AG04449 (cell line): Measurements from ENCODE around the gene FARS2.

Experiments used
- CTCF ChIA-PET: fragments of 350-600 bp; formaldehyde crosslinking; extraction: SDS; loops from one replicate; lab custom pipeline; 2021; ENCODE audit warnings: antibody characterized with exemption; lab: Yijun Ruan, JAX
- POLR2A ChIA-PET: fragments of 400-600, 350-600 bp; formaldehyde crosslinking; extraction: SDS; loops from one replicate; lab custom pipeline; 2020; ENCODE audit warnings: antibody characterized with exemption, inconsistent platforms; lab: Yijun Ruan, JAX
- DNase-seq: peaks from one replicate; pipeline ENCODE4 v3.0.0-alpha.2; 2010; ENCODE audit warnings: low read depth, low spot score
- H3K4me3 ChIP-seq: 2 replicates; pipeline ENCODE4 v1.5.1; 2011; ENCODE audit warnings: low read depth, mild to moderate bottlenecking, control low read depth, low read length
- TF ChIP-seq, protein P1 (sequence below): IDR thresholded peaks from one replicate; pipeline ENCODE4 v1.5.1; 2011; ENCODE audit warnings: mild to moderate bottlenecking, moderate library complexity, low read length, control low read depth, inconsistent platforms; ENCODE audit not compliant: insufficient read depth; ENCODE audit errors: missing control alignments

FARS2 gene

DNA sequence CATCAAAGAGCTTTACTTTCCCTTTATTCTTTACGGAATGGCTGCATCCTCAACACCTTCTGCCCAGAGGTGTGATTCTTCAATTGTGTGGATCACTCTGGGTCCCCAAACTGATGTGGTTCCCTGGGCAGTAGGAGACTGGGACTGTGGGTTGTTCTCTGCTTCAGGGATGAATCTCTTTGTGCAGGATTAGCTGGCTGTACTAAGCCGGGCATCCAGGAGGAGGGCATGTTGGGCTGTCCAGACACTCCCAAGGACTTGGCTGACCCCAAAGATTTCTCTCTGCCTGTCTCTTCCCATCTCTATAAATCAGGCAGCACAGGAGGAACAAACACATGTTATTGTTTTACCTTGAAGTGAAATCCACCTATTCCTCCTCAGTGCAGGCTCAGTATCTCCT lies 15.3 kb downstream of the FARS2 start:
- H3K4me3 ChIP-seq: no peak overlapping the region
- ChIA-PET CTCF (interaction anchor here (1.1 to 2.3 kb wide), 3 partner anchors 11 to 133 kb away, joined by 3 to 13 read pairs (median 6); partner anchors contain the start of gene FARS2), POLR2A (no interaction called here)

DNA sequence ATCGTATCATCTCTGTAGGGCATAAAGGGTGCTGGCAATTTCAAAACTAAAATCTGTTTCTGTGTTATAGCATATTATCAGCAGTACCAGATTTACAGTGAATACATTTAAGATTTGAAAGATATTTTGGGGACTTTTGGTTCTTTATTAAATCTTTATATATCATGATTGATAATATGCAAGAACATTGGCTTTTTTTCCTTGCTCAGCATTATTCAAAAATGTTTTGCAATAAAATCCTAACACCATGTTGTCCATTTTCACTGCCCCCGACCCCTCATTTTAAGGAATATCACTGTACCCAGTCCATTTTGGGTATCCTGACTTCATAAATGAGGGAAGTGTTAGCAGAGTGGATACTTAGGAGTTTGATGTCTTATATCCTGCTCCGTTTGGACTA lies 16.3 kb downstream of the FARS2 start:
- ChIA-PET CTCF (interaction anchor here (1.1 kb wide), 1 partner anchor 16 kb away, joined by 3 read pairs; the partner anchor contains the start of gene FARS2), POLR2A (no interaction called here)
- no peak overlapping the region for H3K4me3 ChIP-seq
- TF ChIP-seq, protein P1, sequence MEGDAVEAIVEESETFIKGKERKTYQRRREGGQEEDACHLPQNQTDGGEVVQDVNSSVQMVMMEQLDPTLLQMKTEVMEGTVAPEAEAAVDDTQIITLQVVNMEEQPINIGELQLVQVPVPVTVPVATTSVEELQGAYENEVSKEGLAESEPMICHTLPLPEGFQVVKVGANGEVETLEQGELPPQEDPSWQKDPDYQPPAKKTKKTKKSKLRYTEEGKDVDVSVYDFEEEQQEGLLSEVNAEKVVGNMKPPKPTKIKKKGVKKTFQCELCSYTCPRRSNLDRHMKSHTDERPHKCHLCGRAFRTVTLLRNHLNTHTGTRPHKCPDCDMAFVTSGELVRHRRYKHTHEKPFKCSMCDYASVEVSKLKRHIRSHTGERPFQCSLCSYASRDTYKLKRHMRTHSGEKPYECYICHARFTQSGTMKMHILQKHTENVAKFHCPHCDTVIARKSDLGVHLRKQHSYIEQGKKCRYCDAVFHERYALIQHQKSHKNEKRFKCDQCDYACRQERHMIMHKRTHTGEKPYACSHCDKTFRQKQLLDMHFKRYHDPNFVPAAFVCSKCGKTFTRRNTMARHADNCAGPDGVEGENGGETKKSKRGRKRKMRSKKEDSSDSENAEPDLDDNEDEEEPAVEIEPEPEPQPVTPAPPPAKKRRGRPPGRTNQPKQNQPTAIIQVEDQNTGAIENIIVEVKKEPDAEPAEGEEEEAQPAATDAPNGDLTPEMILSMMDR: no peak
- DNase-seq: no peak

More for the DNA sequence above, 15.3 kb downstream of the FARS2 start:
- DNase-seq: no peak
- TF ChIP-seq, protein P1: no peak

DNA sequence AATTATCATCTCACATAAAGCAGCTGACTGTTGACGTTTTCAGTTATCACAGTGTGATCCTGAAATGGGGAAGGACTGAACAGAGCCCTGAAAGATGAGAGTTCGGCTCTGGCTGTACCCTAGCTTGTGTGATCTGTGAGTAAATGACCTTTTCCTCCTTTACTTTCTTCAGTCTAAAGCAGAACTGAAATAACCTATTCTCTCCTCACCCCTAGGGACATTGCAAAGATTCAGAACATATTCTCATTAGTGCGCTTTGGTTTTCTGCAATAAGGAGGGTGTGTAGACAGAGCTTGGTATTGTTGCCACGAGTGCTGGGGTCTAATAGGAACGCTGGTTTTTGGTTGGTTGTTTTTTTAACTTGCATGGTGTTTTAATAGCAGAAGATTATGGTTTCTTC lies 16.7 kb downstream of the FARS2 start:
- ChIA-PET POLR2A (no interaction called here), CTCF (no interaction called here)
- H3K4me3 ChIP-seq: no peak overlapping the region
- TF ChIP-seq, protein P1: no peak
- DNase-seq: no peak

DNA sequence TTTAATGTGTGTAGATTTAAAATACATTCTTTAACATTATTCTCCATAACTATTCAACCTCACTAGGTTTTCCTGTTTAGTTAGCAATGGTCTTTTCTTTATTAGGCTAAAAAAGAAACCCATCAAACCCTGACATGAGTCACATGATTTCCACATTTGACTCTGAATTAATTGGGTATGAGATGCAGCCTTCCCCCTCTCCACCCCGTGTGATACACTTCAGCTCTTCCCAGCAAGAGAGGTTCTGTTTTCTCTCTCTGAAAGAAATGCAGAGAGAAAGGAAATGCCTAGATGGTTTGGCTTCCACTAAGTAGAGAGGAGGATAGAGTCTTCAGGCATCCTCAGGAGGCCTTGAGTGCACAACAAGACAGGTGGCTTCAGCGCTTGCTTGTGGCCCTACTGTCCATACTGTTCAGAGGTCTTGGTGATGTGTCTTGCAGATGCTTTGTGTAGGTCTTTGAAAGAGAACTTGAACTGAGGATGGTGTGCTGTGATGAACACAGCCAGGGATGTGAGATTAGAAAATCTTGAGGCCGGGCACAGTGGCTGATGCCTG lies 17.3 kb downstream of the FARS2 start:
- no peak for DNase-seq
- TF ChIP-seq, protein P1: no peak
- CTCF ChIA-PET: no interaction called here
- no peak overlapping the region for H3K4me3 ChIP-seq
- POLR2A ChIA-PET: no interaction called here

DNA sequence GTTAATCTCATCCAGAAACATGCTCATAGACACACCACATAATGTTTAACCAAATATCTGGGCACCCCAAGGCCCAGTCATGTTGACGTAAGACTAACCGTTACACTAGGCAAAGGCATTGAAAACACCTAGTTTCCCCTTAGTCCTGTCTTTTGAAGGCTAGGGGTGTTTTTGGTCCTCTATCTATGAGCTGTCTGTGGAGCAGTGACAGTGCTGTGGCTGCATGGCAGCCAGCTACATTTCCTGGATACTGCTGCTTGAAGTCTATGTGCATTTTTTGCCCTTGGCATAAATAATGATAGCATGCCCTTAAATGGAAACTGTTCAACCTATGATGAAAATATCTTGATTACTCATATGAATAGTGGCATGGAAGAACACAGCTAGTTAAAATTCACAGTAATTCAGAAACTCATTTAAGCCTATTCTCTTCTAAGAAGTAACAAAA lies 18.6 kb downstream of the FARS2 start:
- ChIA-PET POLR2A (no interaction called here), CTCF (no interaction called here)
- TF ChIP-seq, protein P1: no peak
- H3K4me3 ChIP-seq: no peak overlapping the region
- no peak for DNase-seq

DNA sequence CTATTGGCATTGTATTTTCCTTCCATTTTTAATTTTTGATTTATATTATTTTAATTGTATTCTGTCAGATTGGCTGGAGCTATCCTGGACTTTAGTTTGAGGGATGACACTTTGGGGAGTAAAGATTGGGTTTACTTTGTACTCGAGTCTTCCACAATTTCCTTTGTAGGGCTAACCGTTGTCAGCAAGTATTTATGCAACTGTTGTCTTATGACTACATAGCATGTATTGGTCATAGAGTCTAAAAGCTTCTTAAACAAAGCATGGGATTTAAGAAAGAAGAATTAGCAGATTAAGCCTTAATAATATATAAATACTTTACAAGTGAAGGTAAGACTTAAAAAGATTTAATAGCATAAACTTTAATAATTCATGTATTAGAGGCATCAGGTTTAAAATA lies 19.6 kb downstream of the FARS2 start:
- no peak overlapping the region for H3K4me3 ChIP-seq
- POLR2A ChIA-PET: no interaction called here
- CTCF ChIA-PET: no interaction called here

More for the DNA sequence above, 19.6 kb downstream of the FARS2 start:
- DNase-seq: no peak
- TF ChIP-seq, protein P1: no peak
